ENCODE results near the gene SLC8B1.

Gene SLC8B1

GRCh38 chr12:113322343-113322742 lies 12.6 kb downstream of the SLC8B1 start:
- no peak for DNase-seq
- no peak overlapping the region for H3K4me3 Mint-ChIP-seq
- CTCF ChIA-PET, result interaction anchor here (1.5 kb wide), 1 partner anchor 103 kb away, joined by 3 read pairs; no protein-coding TSS in a partner anchor
- peaks cover 55% of the 10 kb centered on the region for H3K36me3 Mint-ChIP-seq
- no peak overlapping the region for H3K27ac Mint-ChIP-seq
- peaks cover 2% of the 10 kb centered on the region for H3K4me1 Mint-ChIP-seq
- peaks cover 5% of the 10 kb centered on the region for H3K9me3 Mint-ChIP-seq
- H3K27me3 Mint-ChIP-seq, result no peaks in the 10 kb centered on the region

- Mint-ChIP-seq H3K9me3 (peaks cover 5% of the 10 kb centered on the region), H3K27ac (no peak overlapping the region), H3K4me3 (no peak overlapping the region), H3K4me1 (peaks cover 2% of the 10 kb centered on the region), H3K27me3 (no peaks in the 10 kb centered on the region), H3K36me3 (peaks cover 62% of the 10 kb centered on the region)
- CTCF ChIA-PET, result interaction anchor here (1.7 kb wide), 1 partner anchor 105 kb away, joined by 5 read pairs; no protein-coding TSS in a partner anchor
- no peak for DNase-seq
Measured at GRCh38 chr12:113320401-113320800, 14.5 kb downstream of the SLC8B1 start.

- no peak overlapping the region for H3K4me3 Mint-ChIP-seq
- H3K27ac Mint-ChIP-seq, result no peak overlapping the region
- no peaks in the 10 kb centered on the region for H3K27me3 Mint-ChIP-seq
- H3K4me1 Mint-ChIP-seq, result peaks cover 2% of the 10 kb centered on the region
- peaks cover 66% of the 10 kb centered on the region for H3K36me3 Mint-ChIP-seq
- peaks cover 5% of the 10 kb centered on the region for H3K9me3 Mint-ChIP-seq
- DNase-seq, result no peak
- CTCF ChIA-PET, result interaction anchor here (1.7 kb wide), 1 partner anchor 106 kb away, joined by 5 read pairs; no protein-coding TSS in a partner anchor
Measured at GRCh38 chr12:113318900-113319628, 15.8 kb downstream of the SLC8B1 start.

DNA sequence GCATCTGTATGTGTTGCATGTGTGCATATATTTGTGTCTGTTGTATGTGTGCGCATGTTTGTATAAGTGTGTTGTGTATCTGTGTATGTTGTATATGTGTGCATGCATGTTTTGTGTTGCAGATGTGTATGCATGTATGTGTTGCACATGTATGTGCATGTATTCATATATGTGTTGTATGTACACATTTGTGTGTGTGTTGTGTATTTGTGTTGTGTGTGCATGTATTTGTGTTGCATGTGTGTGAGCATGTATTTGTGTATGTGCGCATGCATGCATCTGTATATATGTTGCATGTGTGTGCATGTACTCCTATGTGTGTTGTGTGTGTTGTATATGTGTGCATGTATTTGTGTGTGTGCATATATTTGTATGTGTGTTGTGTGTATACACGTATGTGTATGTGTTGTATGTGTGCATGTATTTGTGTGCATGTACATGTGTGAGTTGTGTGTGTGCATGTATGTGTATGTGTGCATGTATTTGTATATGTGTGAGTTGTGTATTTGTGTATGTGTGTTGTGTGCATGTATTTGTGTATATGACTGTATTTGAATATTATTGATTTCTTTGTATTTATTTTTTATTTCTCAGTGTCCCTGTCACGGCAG lies 16.8 kb downstream of the SLC8B1 start:
- Mint-ChIP-seq H3K4me1 (no peaks in the 10 kb centered on the region), H3K36me3 (peaks cover 65% of the 10 kb centered on the region), H3K27me3 (no peaks in the 10 kb centered on the region), H3K27ac (peak overlapping the region; percentile 40), H3K4me3 (no peak overlapping the region), H3K9me3 (peaks cover 5% of the 10 kb centered on the region)
- CTCF ChIA-PET, result no interaction called here
- DNase-seq, result no peak

DNA sequence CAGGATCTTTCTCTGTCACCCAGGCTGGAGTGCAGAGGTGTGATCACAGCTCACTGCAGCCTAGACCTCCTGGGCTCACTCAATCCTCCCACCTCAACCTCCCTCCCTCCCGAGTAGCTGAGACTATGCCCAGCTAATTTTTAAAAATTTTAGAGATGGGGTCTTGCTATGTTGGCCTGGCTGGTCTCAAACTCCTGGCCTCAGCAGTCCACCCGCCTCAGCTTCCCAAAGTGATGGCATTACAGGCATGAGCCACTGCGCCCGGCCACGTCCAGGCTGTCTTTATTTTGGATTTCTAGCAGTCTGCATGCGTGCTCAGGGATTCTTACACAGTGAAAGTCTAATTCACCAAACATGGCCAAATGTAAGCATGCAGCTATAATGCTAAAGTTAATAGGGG lies 17.8 kb downstream of the SLC8B1 start:
- CTCF ChIA-PET, result no interaction called here
- Mint-ChIP-seq H3K4me1 (no peaks in the 10 kb centered on the region), H3K36me3 (peaks cover 54% of the 10 kb centered on the region), H3K4me3 (no peak overlapping the region), H3K9me3 (peaks cover 5% of the 10 kb centered on the region), H3K27me3 (no peaks in the 10 kb centered on the region), H3K27ac (no peak overlapping the region)
- DNase-seq, result no peak

GRCh38 chr12:113316155-113316554 lies 18.8 kb downstream of the SLC8B1 start:
- Mint-ChIP-seq H3K36me3 (peaks cover 55% of the 10 kb centered on the region), H3K27me3 (no peaks in the 10 kb centered on the region), H3K4me1 (no peaks in the 10 kb centered on the region), H3K9me3 (peaks cover 5% of the 10 kb centered on the region), H3K27ac (no peak overlapping the region), H3K4me3 (no peak overlapping the region)
- DNase-seq, result no peak
- CTCF ChIA-PET, result interaction anchor here (1.2 kb wide), 1 partner anchor 19 kb away, joined by 3 read pairs; the partner anchor contains the start of gene SLC8B1

DNA sequence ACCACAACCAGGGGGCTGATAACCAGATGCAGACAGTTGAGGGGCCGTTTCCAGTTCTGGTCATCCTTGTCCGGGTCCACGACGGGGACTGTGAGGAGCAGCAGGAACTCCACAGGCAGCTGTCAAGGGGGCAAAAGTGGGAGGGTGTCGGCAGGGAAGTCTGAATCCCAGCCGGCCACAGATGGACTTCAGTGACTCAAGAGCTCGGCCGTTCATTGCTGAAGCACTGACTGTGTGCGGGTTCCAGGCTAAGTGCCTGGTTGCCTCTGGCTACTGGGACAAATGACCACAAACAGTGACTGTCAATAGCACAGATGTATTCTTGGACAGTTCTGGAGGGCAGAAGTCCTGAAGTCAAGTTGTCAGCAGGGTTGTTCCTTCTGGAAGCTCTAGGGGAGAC lies 19.6 kb downstream of the SLC8B1 start:
- Mint-ChIP-seq H3K27me3 (no peaks in the 10 kb centered on the region), H3K4me3 (no peak overlapping the region), H3K36me3 (peaks cover 55% of the 10 kb centered on the region), H3K27ac (no peak overlapping the region), H3K4me1 (no peaks in the 10 kb centered on the region), H3K9me3 (peaks cover 5% of the 10 kb centered on the region)
- CTCF ChIA-PET, result interaction anchor here (1.2 kb wide), 1 partner anchor 20 kb away, joined by 3 read pairs; the partner anchor contains the start of gene SLC8B1
- no peak for DNase-seq

GRCh38 chr12:113314121-113314529 lies 20.8 kb downstream of the SLC8B1 start:
- peaks cover 45% of the 10 kb centered on the region for H3K36me3 Mint-ChIP-seq
- CTCF ChIA-PET, result interaction anchor here (1.4 kb wide), 1 partner anchor 111 kb away, joined by 3 read pairs; no protein-coding TSS in a partner anchor
- DNase-seq, result no peak
- H3K27me3 Mint-ChIP-seq, result no peaks in the 10 kb centered on the region
- no peak overlapping the region for H3K4me3 Mint-ChIP-seq
- peaks cover 5% of the 10 kb centered on the region for H3K9me3 Mint-ChIP-seq
- H3K4me1 Mint-ChIP-seq, result no peaks in the 10 kb centered on the region
- H3K27ac Mint-ChIP-seq, result no peak overlapping the region

DNA sequence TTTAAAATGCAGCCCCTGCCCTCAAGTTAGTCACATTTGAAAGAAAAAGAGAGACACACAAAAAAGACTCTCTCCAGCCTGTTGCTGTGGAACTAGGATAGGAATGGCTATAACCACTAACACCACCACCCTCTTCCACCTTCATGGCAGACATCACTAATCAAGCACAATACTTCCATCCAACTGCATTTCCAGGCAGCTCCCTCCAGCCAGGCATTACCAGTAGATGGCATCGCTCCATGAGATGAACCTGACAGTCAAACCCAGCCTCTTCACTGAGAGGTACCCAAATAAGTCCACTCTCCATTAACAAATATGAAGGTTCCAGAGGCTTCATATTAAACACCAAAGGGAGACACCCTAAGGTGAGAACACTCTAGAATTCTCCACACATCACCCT lies 24.4 kb downstream of the SLC8B1 start:
- H3K4me3 Mint-ChIP-seq, result no peak overlapping the region
- H3K36me3 Mint-ChIP-seq, result peaks cover 32% of the 10 kb centered on the region

DNA sequence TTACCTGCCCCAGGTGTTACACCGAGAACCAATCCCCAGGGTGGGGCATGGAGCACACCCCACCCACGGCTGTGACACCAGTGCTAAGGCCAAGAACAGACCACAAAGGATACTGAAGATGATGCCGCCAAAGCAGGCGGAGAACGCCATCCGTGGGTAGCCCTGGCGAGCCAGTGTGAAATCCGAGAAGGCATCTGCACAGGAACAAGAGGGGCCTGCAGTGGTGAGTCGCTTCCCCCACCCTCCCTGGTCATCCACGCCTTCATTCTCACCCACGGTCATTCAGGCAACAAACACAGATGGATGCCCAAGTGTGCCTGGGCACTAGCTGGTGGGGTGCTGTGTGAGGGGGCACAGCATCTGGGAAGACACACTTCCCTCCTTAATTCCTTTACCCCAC lies 28.5 kb downstream of the SLC8B1 start:
- Mint-ChIP-seq H3K9me3 (no peaks in the 10 kb centered on the region), H3K36me3 (peaks cover 48% of the 10 kb centered on the region), H3K4me3 (no peak overlapping the region), H3K4me1 (peaks cover 22% of the 10 kb centered on the region), H3K27me3 (no peaks in the 10 kb centered on the region), H3K27ac (peak overlapping the region; percentile 45)
- CTCF ChIA-PET, result no interaction called here
- no peak for DNase-seq

More for the DNA sequence above, 24.4 kb downstream of the SLC8B1 start:
- no peaks in the 10 kb centered on the region for H3K27me3 Mint-ChIP-seq
- H3K27ac Mint-ChIP-seq, result peak overlapping the region; percentile 19
- CTCF ChIA-PET, result interaction anchor here (1.2 to 1.7 kb wide), 2 partner anchors 116 to 272 kb away, joined by 3 to 4 read pairs; no protein-coding TSS in a partner anchor
- no peak for DNase-seq
- no peaks in the 10 kb centered on the region for H3K9me3 Mint-ChIP-seq
- H3K4me1 Mint-ChIP-seq, result no peaks in the 10 kb centered on the region

GRCh38 chr12:113305281-113305856 lies 29.5 kb downstream of the SLC8B1 start:
- Mint-ChIP-seq H3K27ac (no peak overlapping the region), H3K27me3 (no peaks in the 10 kb centered on the region), H3K4me3 (no peak overlapping the region), H3K4me1 (peaks cover 22% of the 10 kb centered on the region), H3K9me3 (no peaks in the 10 kb centered on the region), H3K36me3 (peaks cover 41% of the 10 kb centered on the region)
- CTCF ChIA-PET, result no interaction called here
- no peak for DNase-seq

GRCh38 chr12:113302886-113303640 lies 31.8 kb downstream of the SLC8B1 start:
- peak; percentile 60 for DNase-seq
- H3K27me3 Mint-ChIP-seq, result no peaks in the 10 kb centered on the region
- no peaks in the 10 kb centered on the region for H3K9me3 Mint-ChIP-seq
- peaks cover 22% of the 10 kb centered on the region for H3K4me1 Mint-ChIP-seq
- peaks cover 37% of the 10 kb centered on the region for H3K36me3 Mint-ChIP-seq
- CTCF ChIA-PET, result no interaction called here
- H3K27ac Mint-ChIP-seq, result peak overlapping the region; percentile 59
- H3K4me3 Mint-ChIP-seq, result no peak overlapping the region

- CTCF ChIA-PET, result no interaction called here
- no peaks in the 10 kb centered on the region for H3K9me3 Mint-ChIP-seq
- no peak for DNase-seq
- H3K27me3 Mint-ChIP-seq, result no peaks in the 10 kb centered on the region
- peak overlapping the region; percentile 59 for H3K27ac Mint-ChIP-seq
- H3K36me3 Mint-ChIP-seq, result peaks cover 37% of the 10 kb centered on the region
- no peak overlapping the region for H3K4me3 Mint-ChIP-seq
- H3K4me1 Mint-ChIP-seq, result peaks cover 22% of the 10 kb centered on the region
Measured at GRCh38 chr12:113302466-113302865, 32.4 kb downstream of the SLC8B1 start.

DNA sequence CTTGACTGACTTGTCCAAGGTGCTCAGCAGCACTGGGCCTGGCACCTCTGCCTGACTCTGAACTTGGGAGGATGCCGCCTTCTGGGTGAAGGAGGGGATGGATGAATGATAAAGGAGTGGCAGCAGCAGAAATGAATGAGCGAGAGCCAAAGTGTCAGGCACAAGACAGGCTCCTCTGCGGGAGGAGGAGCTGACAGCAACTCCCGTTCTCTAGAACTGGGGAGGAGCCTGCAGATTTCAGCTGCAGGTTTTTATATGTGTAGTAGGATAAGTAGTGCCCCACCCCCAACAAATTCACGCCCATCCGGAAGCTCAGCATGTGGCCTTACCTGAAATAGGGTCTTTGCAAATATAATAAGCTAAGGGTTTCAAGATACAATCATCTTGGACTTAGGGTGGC lies 33.1 kb downstream of the SLC8B1 start:
- Mint-ChIP-seq H3K27me3 (no peaks in the 10 kb centered on the region), H3K9me3 (no peaks in the 10 kb centered on the region), H3K27ac (no peak overlapping the region), H3K4me3 (no peak overlapping the region), H3K36me3 (peaks cover 33% of the 10 kb centered on the region), H3K4me1 (peaks cover 22% of the 10 kb centered on the region)
- CTCF ChIA-PET, result no interaction called here
- DNase-seq, result no peak

Measured in activated naive CD4-positive, alpha-beta T cell treated with anti-CD3 and anti-CD28 coated beads, Interleukin-2, amount 10 ng/mL, durations not matched to agents 7 days and 5 days (primary cell).